Activated CD8-positive, alpha-beta memory T cell treated with anti-CD3 and anti-CD28 coated beads for 36 hours (primary cell): ENCODE measurements around the gene CD300C. TPM values are rescaled to one million over a fixed set of nuclear protein-coding genes. Genes with fewer than 3 reads are reported as not detected.

Experiments used
- total RNA-seq, 2 experiments: library from RNA; stranded (reverse); gene quantifications; one replicate each; pipeline ENCODE4 v1.2.3, GENCODE V29; 2021

CD300C gene
- total RNA-seq, 2 experiments from 2014 or later = not detected

Other genes with a start within 250 kb of the CD300C start
- gene KIF19, start 219.9 kb downstream of the CD300C start, total RNA-seq = under 1 TPM; 0.19 to 0.25 TPM
- not detected for gene BTBD17, start 184.2 kb downstream of the CD300C start, total RNA-seq
- gene GPR142, start 178.6 kb downstream of the CD300C start, total RNA-seq = not detected
- under 1 TPM; 0.44 to 0.59 TPM for gene GPRC5C, start 114.0 kb downstream of the CD300C start, total RNA-seq
- 1 to 10 TPM; 4.4 to 5.1 TPM for gene CD300A, start 79.5 kb downstream of the CD300C start, total RNA-seq
- gene CD300LB, start 14.6 kb downstream of the CD300C start, total RNA-seq = not detected
- gene CD300H, start 21.4 kb upstream of the CD300C start, total RNA-seq = not detected
- gene CD300LD, start 46.2 kb upstream of the CD300C start, total RNA-seq = not detected
- gene CD300E, start 77.6 kb upstream of the CD300C start, total RNA-seq = not detected
- gene CD300LF, start 166.8 kb upstream of the CD300C start, total RNA-seq = not detected
- 1 to 10 TPM; 1.3 to 1.4 TPM for gene RAB37, start 191.1 kb upstream of the CD300C start, total RNA-seq
- 100 to 1,000 TPM; 135 to 143 TPM for gene NHERF1, start 202.5 kb upstream of the CD300C start, total RNA-seq
- gene NAT9, start 230.2 kb upstream of the CD300C start, total RNA-seq = 10 to 100 TPM; 44.4 to 49.6 TPM